ENCODE data around the gene SAMD4A. TPM values are rescaled to one million over a fixed set of nuclear protein-coding genes. Genes with fewer than 3 reads are reported as not detected.

SAMD4A gene
- total and polyA plus RNA-seq, 2 of the 4 experiments (the other 2 are of a cell fraction), result 22.9 to 38.2 TPM

- DNase-seq, result peak; percentile 81
- no peak overlapping the region for H4K8ac ChIP-seq (ENCODE audit: low read depth in 2 of 2, low read length in 2 of 2)
- H3K56ac ChIP-seq (ENCODE audit: extremely low read depth, insufficient read depth, low read length), result no peak overlapping the region
- H3K27me3 ChIP-seq (ENCODE audit: control insufficient read depth, insufficient read depth, low read length), result no peaks in the 10 kb centered on the region
- H2AK5ac ChIP-seq (ENCODE audit: low read depth, low read length), result 0 out of 2 replicates have a peak overlapping the region, but pooled peaks have one; percentile 19
- peak overlapping the region; percentile 39; the same call in 1 of the 2 replicates for H4K91ac ChIP-seq (ENCODE audit: insufficient read depth, low read depth, low read length)
- H3K4me2 ChIP-seq (ENCODE audit: low read depth, low read length), result peak overlapping the region; percentile 29; the same call in 1 of the 2 replicates
- ChIA-PET CTCF (interaction anchor here (0.6 to 1.6 kb wide), 4 partner anchors 9 to 481 kb away, joined by 3 to 5 read pairs (median 4); no protein-coding TSS in a partner anchor), POLR2A (ENCODE audit: unreplicated experiment) (no interaction called here)
- intact Hi-C loops (cut with micrococcal nuclease), result no loop called here
- peak overlapping the region; percentile 23; the same call in 1 of the 2 replicates for H2BK120ac ChIP-seq (ENCODE audit: low read depth, low read length)
- H2BK20ac ChIP-seq (ENCODE audit: low read depth, low read length), result no peak overlapping the region
- H3K18ac ChIP-seq (ENCODE audit: low read depth, low read length), result no peak overlapping the region
- no peak overlapping the region for H3K23ac ChIP-seq (ENCODE audit: low read depth, low read length)
- no peak overlapping the region for H3K27ac ChIP-seq (ENCODE audit: insufficient read depth, low read length)
- no peak overlapping the region for H4K5ac ChIP-seq (ENCODE audit: low read depth, low read length)
- H3K14ac ChIP-seq (replicated peaks; ENCODE audit: low read depth, low read length), result no peak overlapping the region
- H3K4me3 ChIP-seq (ENCODE audit: insufficient read depth, low read depth, low read length), result no peak overlapping the region
- H3K79me1 ChIP-seq (ENCODE audit: low read depth in 1 of 2, low read length in 2 of 2), result no peaks in the 10 kb centered on the region
- ATAC-seq (ENCODE audit: low read depth), result peak; percentile 78
- in situ Hi-C loops (cut with MboI; ENCODE audit: low sequenced_read_pairs), result no loop called here
- BruUV-seq (replicated peaks), result no TSS peak
- H2AK9ac ChIP-seq (replicated peaks; ENCODE audit: low read depth, low read length, poor library complexity), result peak overlapping the region; percentile 39
- H3K9me3 ChIP-seq (ENCODE audit: control insufficient read depth, insufficient read depth, low read length), result peaks cover 7% of the 10 kb centered on the region
- H3K4ac ChIP-seq (ENCODE audit: low read depth, low read length), result 0 out of 2 replicates have a peak overlapping the region, but pooled peaks have one; percentile 17
- TF ChIP-seq FOS (IDR thresholded peaks at IDR 0.05; ENCODE audit: low read depth, low read length), result 0 out of 2 replicates have a peak, but pooled peaks have one; percentile 19
- TF ChIP-seq, protein P1, sequence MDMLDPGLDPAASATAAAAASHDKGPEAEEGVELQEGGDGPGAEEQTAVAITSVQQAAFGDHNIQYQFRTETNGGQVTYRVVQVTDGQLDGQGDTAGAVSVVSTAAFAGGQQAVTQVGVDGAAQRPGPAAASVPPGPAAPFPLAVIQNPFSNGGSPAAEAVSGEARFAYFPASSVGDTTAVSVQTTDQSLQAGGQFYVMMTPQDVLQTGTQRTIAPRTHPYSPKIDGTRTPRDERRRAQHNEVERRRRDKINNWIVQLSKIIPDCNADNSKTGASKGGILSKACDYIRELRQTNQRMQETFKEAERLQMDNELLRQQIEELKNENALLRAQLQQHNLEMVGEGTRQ (IDR thresholded peaks at IDR 0.05; ENCODE audit: low read depth, low read length), result no peak
- no peak overlapping the region for H2BK15ac ChIP-seq (ENCODE audit: low read depth, low read length)
- no peak overlapping the region for H2AFZ ChIP-seq (replicated peaks; ENCODE audit: low read length, poor library complexity)
- H3K4me1 ChIP-seq (ENCODE audit: control insufficient read depth, insufficient read depth, low read length), result peaks cover 13% of the 10 kb centered on the region
- dilution Hi-C loops (cut with HindIII; ENCODE audit: low sequenced_read_pairs, unreplicated experiment), result no loop called here
- peaks cover 7% of the 10 kb centered on the region; the same call in 1 of the 2 replicates for H3K36me3 ChIP-seq (ENCODE audit: control insufficient read depth, insufficient read depth, low read length)
- H3K9ac ChIP-seq (ENCODE audit: low read depth, low read length), result no peak overlapping the region
- peaks cover 4% of the 10 kb centered on the region; the same call in 1 of the 2 replicates for H3K9me1 ChIP-seq (ENCODE audit: insufficient read depth, low read length)
- H4K20me1 ChIP-seq (ENCODE audit: insufficient read depth, low read length), result no peaks in the 10 kb centered on the region
- H2BK5ac ChIP-seq (ENCODE audit: low read depth, low read length, poor library complexity, severe bottlenecking), result no peak overlapping the region
Measured at GRCh38 chr14:54796961-54797360, 230.0 kb downstream of the SAMD4A start.
